SU-DHL-6 (cell line): ENCODE measurements around the gene KIF1A.

ENCODE experiments used
- EZH2phosphoT487 ChIP-seq: fragments of 200-600 bp; sonication (generic), shearing (Covaris generic); conservative IDR thresholded peaks from 2 replicates; pipeline ENCODE4 v1.6.1; 2018; ENCODE audit warnings: mild to moderate bottlenecking, antibody characterized with exemption, low read length, moderate library complexity, mixed read lengths
- TF ChIP-seq, protein P1 (sequence below): fragments of 200-600 bp; sonication (generic); IDR thresholded peaks from one replicate; pipeline ENCODE4 v1.5.1; 2017; ENCODE audit warnings: antibody characterized with exemption, mild to moderate bottlenecking, low read length, moderate library complexity; ENCODE audit not compliant: insufficient read depth, poor library complexity, severe bottlenecking

DNA sequence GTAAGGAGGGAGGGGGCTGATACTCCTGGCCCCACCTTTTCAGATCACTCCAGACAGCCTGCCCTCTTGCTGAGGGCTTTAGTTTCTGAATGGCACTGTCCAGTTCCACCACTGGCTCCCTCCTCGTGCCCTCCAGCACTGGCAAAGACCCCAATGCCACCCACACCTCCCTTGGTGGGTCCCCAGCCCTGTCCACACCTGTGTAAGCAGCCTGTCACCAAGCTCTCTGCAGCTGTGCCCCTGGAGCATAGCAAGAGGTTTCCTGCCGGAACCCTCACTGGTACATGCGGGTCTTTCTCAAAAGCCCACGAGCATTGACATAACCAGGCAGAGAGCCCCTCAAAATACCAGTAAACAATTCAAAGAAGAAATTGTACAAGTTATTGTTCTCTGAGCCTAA, 17.6 kb upstream of the KIF1A start:
- TF ChIP-seq, protein P1, sequence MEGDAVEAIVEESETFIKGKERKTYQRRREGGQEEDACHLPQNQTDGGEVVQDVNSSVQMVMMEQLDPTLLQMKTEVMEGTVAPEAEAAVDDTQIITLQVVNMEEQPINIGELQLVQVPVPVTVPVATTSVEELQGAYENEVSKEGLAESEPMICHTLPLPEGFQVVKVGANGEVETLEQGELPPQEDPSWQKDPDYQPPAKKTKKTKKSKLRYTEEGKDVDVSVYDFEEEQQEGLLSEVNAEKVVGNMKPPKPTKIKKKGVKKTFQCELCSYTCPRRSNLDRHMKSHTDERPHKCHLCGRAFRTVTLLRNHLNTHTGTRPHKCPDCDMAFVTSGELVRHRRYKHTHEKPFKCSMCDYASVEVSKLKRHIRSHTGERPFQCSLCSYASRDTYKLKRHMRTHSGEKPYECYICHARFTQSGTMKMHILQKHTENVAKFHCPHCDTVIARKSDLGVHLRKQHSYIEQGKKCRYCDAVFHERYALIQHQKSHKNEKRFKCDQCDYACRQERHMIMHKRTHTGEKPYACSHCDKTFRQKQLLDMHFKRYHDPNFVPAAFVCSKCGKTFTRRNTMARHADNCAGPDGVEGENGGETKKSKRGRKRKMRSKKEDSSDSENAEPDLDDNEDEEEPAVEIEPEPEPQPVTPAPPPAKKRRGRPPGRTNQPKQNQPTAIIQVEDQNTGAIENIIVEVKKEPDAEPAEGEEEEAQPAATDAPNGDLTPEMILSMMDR: no peak
- no peak for TF ChIP-seq EZH2phosphoT487
